Small intestine (tissue), 7 donors: ENCODE results near the gene NSRP1. TPM values are rescaled to one million over a fixed set of nuclear protein-coding genes. Genes with fewer than 3 reads are reported as not detected.
"Not testable (repeated sequence)": the region's sequence is repeated elsewhere in the genome, so short reads cannot be mapped to it uniquely, and the experiment has no call there.

ENCODE experiments used
- DNase-seq, 2 donors: peaks; one replicate each; pipeline versions ENCODE4 v3.0.0 to v3.0.0-alpha.2; 2013
- FAIRE-seq: peaks from 2 replicates; lab custom pipeline; 2012; peaks lifted over from hg19 to GRCh38; lab: Jason Lieb, UNC
- H3K27ac ChIP-seq, 3 donors: one replicate each; pipeline ENCODE4 v1.5.1; 2013; ENCODE audit warnings: low read length in 2 of 3, mild to moderate bottlenecking in 2 of 3, control low read depth in 1 of 3, inconsistent platforms in 1 of 3, low read depth in 1 of 3, moderate library complexity in 1 of 3
- H3K27me3 ChIP-seq, 3 donors: one replicate each; pipeline ENCODE4 v1.6.1; 2013; ENCODE audit warnings: low read length in 3 of 3, inconsistent platforms in 1 of 3; ENCODE audit not compliant: control insufficient read depth in 3 of 3, insufficient read depth in 3 of 3
- H3K36me3 ChIP-seq, 3 donors: one replicate each; pipeline ENCODE4 v1.6.1; 2013; ENCODE audit warnings: low read length in 3 of 3, inconsistent platforms in 1 of 3, low read depth in 1 of 3, mild to moderate bottlenecking in 1 of 3, moderate library complexity in 1 of 3; ENCODE audit not compliant: control insufficient read depth in 3 of 3, insufficient read depth in 2 of 3
- H3K4me1 ChIP-seq, 3 donors: one replicate each; pipeline ENCODE4 v1.6.1; 2013; ENCODE audit warnings: low read length in 2 of 3, inconsistent platforms in 1 of 3, low read depth in 1 of 3, mild to moderate bottlenecking in 1 of 3, moderate library complexity in 1 of 3; ENCODE audit not compliant: control insufficient read depth in 3 of 3, insufficient read depth in 2 of 3
- H3K4me3 ChIP-seq, 3 donors: one replicate each; pipeline ENCODE4 v1.5.1; 2013; ENCODE audit warnings: low read length in 3 of 3, control low read depth in 1 of 3, inconsistent platforms in 1 of 3, low read depth in 1 of 3, mild to moderate bottlenecking in 1 of 3, moderate library complexity in 1 of 3
- H3K9me3 ChIP-seq, 2 donors: one replicate each; pipeline ENCODE4 v1.6.1; 2013; ENCODE audit warnings: low read depth in 1 of 2, low read length in 1 of 2; ENCODE audit not compliant: control insufficient read depth in 2 of 2, insufficient read depth in 1 of 2
- WGBS, 3 donors: extraction: QIAGEN DNeasy Blood & Tissue Kit; methylation state at CpG; one replicate each; pipeline ENCODE4 v1.1.7; 2013; 5-methylcytosine and 5-hydroxymethylcytosine counted together
- polyA plus RNA-seq, 4 donors: library from polyadenylated mRNA; stranded (reverse) in 3 of 4; unstranded in 1 of 4; fragments of 200-250 nt in 3 of 4; fragments of 120-200 nt in 1 of 4; gene quantifications; one replicate each; pipeline versions ENCODE4 v1.2.1 to v1.2.3, GENCODE V29; 2013
- donor health status: healthy with polysubstance abuse.
- donor health status: control.
- donor health status: control.
- donor health status: Bipolar disorder and iron deficiency.
- donor health status: healthy.

Gene NSRP1
- polyA plus RNA-seq, 4 donors: 22.1 to 30.0 (median 26.4) TPM

DNA sequence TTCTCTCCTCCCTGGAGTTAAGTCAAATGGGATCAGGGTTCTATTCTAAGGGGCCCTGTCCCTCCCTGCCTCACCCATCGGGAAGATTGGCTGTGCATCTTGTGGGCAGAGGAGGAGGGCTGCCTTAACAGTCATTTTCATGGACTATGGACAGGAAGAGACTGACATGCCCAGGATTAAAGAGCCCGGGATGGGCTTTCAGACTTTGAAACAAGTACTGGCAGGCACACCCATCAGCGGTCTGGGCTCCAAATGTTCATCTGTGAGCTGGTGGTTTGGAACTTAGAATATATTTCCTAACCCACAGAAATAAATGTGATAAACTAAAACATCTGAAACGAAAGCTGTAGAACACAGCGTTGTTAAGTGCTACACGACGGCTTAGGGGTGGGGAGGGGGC lies 112.4 kb downstream of the NSRP1 start:
- Histone ChIP-seq H3K9me3 (no peaks in the 10 kb centered on the region), H3K27ac (peak overlapping the region in 1 of 3 donors; percentile 33), H3K4me3 (no peak overlapping the region), H3K36me3 (no peaks in the 10 kb centered on the region), H3K27me3 (peaks cover 0 to 12% (median 6%) of the 10 kb centered on the region in 3 donors), H3K4me1 (peaks cover 3 to 38% (median 9%) of the 10 kb centered on the region in 3 donors)
- FAIRE-seq (no peak), DNase-seq (peak; percentile 78 to 81)
- WGBS, 3 donors: 23 to 53% (median 24%) methylated on average over 7 of the region's 7 CpGs

DNA sequence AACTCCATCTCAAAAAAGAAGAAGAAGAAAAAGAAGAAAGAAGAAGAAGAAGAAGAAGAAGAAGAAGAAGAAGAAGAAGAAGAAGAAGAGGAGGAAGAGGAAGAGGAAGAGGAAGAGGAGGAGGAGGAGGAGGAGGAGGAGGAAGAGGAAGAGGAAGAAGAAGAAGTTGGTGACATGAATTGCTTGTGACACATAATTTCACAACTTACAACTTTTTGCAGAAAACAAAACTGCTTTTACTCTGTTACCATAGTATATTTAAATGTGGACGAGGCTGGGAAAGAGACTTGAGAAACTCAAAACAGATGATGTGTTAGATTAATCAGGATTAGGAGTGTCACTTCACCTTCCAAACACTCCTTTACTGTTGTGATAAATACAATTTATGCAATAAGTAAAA lies 113.4 kb downstream of the NSRP1 start:
- H3K27ac ChIP-seq, H3K9me3 ChIP-seq, H3K4me3 ChIP-seq, H3K36me3 ChIP-seq, FAIRE-seq, DNase-seq: not testable (repeated sequence)
- 75 to 81% (median 80%) methylated on average over 1 of the region's 1 CpG for WGBS, 3 donors
- H3K4me1 ChIP-seq: peaks cover 3 to 30% (median 7%) of the 10 kb centered on the region in 3 donors
- H3K27me3 ChIP-seq: peaks cover 0 to 20% (median 6%) of the 10 kb centered on the region in 3 donors

DNA sequence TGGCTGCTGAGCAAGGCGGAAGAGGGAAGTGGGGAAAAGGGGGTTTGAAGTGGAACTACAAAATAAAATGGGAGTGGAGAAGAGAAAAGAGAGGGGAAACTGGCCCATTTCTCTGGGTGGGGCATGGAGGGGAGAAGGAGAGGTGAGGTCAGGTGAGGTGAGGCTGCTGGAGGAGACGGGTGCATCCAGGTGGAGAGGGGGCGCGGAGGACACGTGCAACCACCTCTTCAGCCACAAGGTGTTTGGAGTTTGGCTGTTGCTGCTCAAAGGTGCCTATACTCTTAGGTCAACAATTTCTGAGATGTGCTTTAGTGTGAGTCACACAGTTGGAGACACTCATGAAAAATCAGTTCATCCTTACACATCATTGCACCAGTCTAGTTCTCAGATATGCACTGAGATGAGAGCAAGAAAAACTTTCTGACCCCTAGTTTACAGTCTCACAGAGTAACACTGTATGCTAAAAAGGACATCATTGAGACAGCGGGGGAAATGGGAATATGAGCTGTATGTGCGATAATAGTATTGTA lies 114.0 kb downstream of the NSRP1 start:
- peaks cover 0 to 28% (median 3%) of the 10 kb centered on the region in 3 donors for H3K4me1 ChIP-seq
- no peak overlapping the region for H3K4me3 ChIP-seq
- 80 to 89% (median 85%) methylated on average over 7 of the region's 7 CpGs for WGBS, 3 donors
- DNase-seq (no peak), FAIRE-seq (no peak)
- no peaks in the 10 kb centered on the region for H3K36me3 ChIP-seq
- H3K27ac ChIP-seq: no peak overlapping the region
- no peaks in the 10 kb centered on the region for H3K9me3 ChIP-seq
- peaks cover 0 to 26% (median 7%) of the 10 kb centered on the region in 3 donors for H3K27me3 ChIP-seq

DNA sequence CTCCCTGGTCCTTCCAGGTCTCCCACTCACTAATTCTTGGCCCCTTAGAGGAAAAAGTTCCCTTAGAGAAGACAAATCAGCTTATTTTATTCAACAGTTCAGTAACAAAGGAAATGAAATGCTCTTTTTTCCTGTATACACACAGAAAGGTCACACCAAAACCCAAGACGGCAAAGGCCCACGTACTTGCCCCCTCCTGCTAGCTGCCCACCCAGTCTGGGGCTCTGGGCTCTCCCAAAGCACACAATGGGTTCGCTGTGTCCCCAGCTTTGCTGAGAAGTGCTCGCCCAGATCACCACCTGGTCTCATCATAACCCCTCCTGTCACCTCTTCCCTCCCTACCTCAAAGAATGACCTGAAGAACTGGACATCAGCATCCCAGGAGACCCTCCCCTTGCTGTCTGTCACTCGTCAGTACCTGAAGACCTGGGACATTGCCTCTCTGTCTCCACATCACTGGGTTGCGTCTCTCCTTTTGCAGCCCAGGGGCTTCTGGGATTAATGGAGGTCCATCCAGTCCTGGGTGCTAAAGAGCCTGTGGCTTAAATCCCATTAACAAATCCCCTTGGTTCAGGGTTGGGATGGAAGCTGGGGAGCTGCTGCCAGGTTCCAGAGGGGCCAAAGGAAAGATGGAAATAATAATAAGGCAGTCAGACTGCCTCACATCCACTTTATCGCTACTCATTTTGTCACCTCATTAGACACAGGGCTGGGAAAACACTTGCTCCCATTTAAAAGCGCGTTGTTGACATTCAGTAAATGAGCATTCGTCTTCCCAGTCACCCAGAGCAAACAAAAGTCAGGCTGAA lies 115.6 kb downstream of the NSRP1 start:
- H3K27ac ChIP-seq: no peak overlapping the region
- H3K9me3 ChIP-seq: no peaks in the 10 kb centered on the region
- H3K4me1 ChIP-seq: peaks cover 3 to 29% (median 3%) of the 10 kb centered on the region in 3 donors
- no peak for FAIRE-seq
- no peak overlapping the region for H3K4me3 ChIP-seq
- no peak for DNase-seq
- no peaks in the 10 kb centered on the region for H3K36me3 ChIP-seq
- 77 to 86% (median 84%) methylated on average over 10 of the region's 10 CpGs for WGBS, 3 donors
- H3K27me3 ChIP-seq: peaks cover 0 to 38% (median 13%) of the 10 kb centered on the region in 3 donors

DNA sequence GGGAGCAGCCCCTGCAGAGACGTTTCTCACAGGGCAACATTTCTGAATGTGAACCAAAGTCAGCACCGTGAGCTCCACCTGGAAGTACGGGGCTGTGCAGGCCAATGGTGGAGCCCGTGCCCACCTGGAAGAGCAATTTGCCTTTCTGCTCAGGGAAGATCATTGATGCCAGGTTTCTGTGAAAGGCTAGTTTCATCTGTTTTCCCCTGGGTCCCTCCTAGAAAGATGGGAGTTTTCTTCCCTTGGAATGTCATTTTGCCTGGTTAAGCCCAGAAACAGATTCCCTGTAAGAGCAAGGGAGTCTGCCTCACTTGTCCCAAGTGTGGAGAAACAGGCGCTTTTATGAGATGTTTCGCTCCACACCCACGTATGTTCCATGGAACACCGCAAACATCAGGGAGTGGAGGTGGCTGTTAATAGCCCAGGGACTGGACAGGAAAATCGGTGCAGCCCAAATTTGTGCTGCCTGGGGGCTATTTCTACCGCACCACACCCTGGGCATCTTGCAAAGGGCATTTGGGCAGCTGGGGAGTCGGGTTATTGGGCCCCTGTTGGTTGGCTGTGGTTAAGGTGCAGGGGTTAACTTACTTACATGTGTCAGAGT lies 116.3 kb downstream of the NSRP1 start:
- Histone ChIP-seq H3K4me3 (no peak overlapping the region), H3K9me3 (no peaks in the 10 kb centered on the region), H3K27ac (no peak overlapping the region), H3K27me3 (peaks cover 0 to 45% (median 19%) of the 10 kb centered on the region in 3 donors), H3K36me3 (no peaks in the 10 kb centered on the region), H3K4me1 (peaks cover 3 to 36% (median 3%) of the 10 kb centered on the region in 3 donors)
- DNase-seq: no peak
- WGBS, 3 donors: 73 to 75% (median 74%) methylated on average over 11 of the region's 11 CpGs
- no peak for FAIRE-seq

DNA sequence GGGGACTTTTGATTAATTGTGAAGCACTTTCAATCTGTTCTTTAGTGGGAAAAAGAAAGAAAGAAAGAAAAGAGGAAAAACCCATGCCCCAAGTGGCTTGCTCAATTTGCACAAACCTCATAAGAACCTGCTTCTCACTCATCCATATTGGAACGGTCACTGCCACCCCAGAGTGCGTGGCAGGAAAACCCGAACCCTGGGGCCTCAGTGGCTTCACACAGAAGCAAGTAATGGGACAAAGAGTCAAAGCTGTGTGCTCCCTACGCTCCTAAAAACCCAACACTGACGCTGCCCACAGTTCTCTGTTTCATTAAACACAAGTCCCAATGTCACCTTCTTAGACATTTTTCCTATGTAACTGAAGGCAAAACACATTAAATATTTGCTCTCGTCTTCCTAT lies 117.7 kb downstream of the NSRP1 start:
- DNase-seq: no peak
- no peak overlapping the region for H3K27ac ChIP-seq
- no peak for FAIRE-seq
- no peak overlapping the region for H3K4me3 ChIP-seq
- H3K9me3 ChIP-seq: no peaks in the 10 kb centered on the region
- H3K4me1 ChIP-seq: peaks cover 0 to 32% (median 3%) of the 10 kb centered on the region in 3 donors
- peaks cover 0 to 54% (median 25%) of the 10 kb centered on the region in 3 donors for H3K27me3 ChIP-seq
- WGBS, 3 donors: 86 to 90% (median 89%) methylated on average over 6 of the region's 6 CpGs
- no peaks in the 10 kb centered on the region for H3K36me3 ChIP-seq

DNA sequence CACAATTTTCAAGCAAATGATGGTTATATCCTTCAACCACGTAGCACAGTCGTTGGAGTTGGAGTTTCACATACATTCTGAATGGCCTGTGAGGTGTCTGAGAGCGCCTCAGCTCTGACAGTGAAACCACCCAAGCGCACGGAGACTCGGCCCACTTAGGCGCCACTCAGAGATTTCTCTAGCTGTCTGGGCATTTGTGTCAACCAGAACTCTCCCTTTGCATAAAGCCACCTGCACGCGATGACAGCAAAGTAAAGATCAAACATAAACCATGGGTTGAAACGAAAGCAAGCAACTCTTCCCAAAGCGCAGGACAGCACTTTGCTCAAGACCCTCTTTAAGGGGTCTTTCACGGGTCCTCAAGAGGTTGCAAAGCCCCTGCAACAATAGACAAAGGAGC lies 118.3 kb downstream of the NSRP1 start:
- Histone ChIP-seq H3K36me3 (no peaks in the 10 kb centered on the region), H3K4me1 (peaks cover 0 to 30% (median 3%) of the 10 kb centered on the region in 3 donors), H3K27me3 (peaks cover 0 to 54% (median 25%) of the 10 kb centered on the region in 3 donors), H3K9me3 (no peaks in the 10 kb centered on the region), H3K4me3 (peak overlapping the region in 2 of 3 donors; percentile 26 to 47), H3K27ac (no peak overlapping the region)
- DNase-seq (peak in 1 of 2 donors; percentile 40), FAIRE-seq (no peak)
- 18 to 25% (median 22%) methylated on average over 12 of the region's 12 CpGs for WGBS, 3 donors
